NCI-H2081 (cell line): ENCODE measurements around the gene MRPL28.
"Not testable (repeated sequence)": the region's sequence is repeated elsewhere in the genome, so short reads cannot be mapped to it uniquely, and the experiment has no call there.

ENCODE experiments used
- DNase-seq, 2 experiments: peaks; one replicate each; lab custom pipeline; 2025; lab: John Stamatoyannopoulos, UW

MRPL28 gene

GRCh38 chr16:359871-360697 is 10.3 kb downstream of the MRPL28 start:
- no peak for DNase-seq

DNA sequence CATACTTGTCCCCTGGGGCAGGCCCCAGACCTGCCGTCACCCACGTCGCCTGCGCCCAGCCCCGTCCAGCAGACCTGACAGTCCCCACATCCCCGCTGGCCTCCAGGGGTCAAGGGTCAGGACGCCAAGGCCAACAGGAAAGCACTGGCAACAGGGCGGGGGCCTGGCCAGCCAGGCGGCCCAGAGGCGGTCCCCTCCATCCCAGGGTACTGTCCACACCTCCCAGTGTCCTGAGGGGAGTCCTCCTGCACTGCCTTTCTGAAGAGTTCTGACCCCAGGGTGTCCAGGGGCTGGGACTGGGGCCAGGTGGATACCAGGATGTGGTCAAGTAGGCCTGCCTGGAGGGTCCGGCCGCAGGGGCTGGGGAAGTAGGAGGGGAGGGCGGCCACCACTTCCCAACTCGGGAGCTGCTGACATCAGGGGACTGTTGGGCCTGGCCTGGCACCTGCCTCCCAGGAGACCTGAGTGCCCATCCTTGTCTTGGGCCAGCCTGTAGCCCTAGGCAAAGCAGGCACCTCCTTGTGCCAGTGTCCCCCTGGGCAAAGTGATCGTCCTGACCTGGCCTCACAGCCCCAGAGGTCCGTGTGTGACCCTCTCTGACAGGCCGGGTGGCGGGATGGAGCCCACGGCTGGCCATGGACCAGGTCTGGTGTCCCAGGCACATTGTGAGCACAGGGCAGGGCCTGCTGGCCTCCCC is 11.1 kb downstream of the MRPL28 start:
- DNase-seq: no peak

DNA sequence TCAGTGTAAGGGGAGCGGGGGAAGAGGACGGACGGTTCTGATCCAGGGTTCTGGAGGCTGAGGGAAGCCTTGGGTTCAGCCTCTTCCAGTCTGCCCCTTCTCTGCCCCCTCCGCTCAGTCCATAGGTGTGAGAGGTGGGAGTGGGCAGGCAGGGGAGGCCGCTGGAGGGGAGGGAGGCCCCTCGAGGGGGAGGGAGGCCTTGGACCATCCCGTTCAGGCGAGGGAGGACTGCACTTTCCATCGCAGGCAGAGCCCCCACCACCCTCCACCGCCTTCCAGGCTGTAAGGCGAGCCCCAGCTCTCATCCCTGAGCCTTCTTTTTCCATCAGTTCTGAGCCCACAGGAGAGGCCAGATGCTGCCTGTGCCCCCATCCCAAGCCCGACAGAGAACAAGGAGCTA is 13.6 kb downstream of the MRPL28 start:
- no peak for DNase-seq

- DNase-seq: no peak
Measured at GRCh38 chr16:354971-355461, 15.3 kb downstream of the MRPL28 start.

GRCh38 chr16:354291-354881 is 16.0 kb downstream of the MRPL28 start:
- DNase-seq: no peak

GRCh38 chr16:353404-354290 is 16.7 kb downstream of the MRPL28 start:
- no peak for DNase-seq

- DNase-seq: peak; percentile 95 to 99
Measured at GRCh38 chr16:352547-353403, 17.6 kb downstream of the MRPL28 start, which contains the start of gene AXIN1. Gene AXIN1, minus strand, starts transcription at chr16:352723. Its CDS starts 5,698 bp downstream, at chr16:347025.

DNA sequence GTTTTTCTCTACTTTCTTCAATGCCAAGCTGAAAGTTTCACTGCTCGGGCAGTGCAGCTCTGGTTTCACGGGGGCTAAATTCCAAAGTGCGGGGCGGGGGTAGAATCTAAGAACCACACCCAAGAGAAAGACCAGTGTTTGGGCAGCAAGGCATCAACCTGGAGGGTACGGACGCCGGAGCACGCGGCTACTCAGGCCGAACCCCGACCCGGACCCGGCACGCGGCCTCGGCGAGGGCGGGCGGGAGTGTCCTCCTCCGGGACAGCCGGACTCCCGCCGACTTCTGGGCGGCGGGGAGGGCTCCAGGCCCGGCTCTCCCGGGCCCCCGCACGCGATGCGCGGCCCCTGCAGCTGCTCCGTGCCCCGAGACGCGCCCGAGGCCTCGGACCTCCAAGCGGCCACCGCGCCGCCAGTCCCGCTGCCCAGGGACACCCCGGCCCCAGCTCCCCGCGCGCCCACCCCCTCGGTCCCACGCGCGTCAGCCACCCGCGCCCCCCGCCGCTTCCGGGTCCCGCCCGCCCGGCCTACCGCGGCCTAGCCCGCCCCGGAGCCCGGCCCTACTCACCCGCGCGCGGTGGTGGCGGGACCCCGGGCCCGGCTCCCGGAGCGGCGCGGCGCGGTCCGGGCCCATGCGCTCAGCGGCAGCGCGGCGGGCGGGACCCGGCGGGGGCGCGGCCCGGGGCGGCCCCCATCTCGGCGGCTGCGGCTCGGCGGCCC is 18.4 kb downstream of the MRPL28 start:
- DNase-seq: no peak

DNA sequence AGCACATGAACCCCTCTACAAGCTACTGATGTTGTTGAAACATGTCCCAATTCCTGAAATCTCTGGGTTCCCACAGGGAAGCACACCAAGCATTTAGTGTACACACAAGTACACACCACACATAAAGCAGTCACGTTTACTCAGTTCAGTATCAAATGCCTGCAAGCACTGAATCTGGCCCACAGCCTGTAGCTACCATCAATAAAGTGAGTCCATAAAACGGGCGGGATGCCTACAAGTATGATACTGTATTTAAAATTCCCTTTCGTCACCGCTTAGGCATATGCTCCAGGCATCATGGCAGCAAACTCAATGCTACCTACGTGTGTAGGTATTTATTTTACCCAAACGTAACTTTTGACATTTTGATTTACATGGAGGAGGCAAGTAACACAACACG is 20.1 kb downstream of the MRPL28 start:
- no peak for DNase-seq

DNA sequence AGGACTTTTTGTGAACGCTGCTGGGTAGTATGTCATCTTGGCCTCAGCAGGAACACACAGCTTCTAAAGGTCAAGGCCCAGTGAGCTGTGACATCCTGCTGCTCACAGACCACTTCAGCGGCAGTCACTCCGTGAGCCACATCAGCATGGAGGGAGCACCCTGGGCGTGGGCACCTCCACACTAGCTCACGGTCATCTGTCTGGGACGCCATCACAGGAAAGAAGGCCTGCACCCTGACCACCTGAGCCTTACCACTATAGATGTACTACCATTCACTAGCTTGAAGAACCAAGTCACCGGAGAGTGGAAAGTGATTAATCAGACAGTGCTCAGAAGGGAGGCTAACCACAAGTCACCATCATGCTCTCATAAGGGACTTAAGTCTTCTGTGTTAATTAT is 21.1 kb downstream of the MRPL28 start:
- no peak for DNase-seq

DNA sequence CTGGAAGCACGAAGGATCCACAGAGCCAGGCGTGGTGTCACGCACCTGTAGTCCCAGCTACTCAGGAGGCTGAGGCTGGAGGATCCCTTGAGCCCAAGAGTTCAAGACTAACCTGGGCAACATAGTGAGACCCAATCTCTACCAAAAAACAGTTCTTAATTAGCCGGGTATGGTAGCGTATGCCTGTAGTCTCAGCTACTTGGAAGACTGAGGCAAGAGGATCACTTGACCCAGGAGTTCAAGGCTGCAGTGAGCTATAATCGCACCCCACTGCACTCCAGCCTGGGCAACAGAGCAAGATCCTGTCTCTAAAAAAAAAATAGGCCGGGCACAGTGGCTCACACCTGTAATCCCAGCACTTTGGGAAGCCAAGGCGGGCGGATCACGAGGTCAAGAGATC is 21.8 kb downstream of the MRPL28 start:
- not testable (repeated sequence) for DNase-seq

- no peak for DNase-seq
Measured at GRCh38 chr16:347203-347602, 23.1 kb downstream of the MRPL28 start.

GRCh38 chr16:346587-346986 is 23.8 kb downstream of the MRPL28 start:
- no peak for DNase-seq

DNA sequence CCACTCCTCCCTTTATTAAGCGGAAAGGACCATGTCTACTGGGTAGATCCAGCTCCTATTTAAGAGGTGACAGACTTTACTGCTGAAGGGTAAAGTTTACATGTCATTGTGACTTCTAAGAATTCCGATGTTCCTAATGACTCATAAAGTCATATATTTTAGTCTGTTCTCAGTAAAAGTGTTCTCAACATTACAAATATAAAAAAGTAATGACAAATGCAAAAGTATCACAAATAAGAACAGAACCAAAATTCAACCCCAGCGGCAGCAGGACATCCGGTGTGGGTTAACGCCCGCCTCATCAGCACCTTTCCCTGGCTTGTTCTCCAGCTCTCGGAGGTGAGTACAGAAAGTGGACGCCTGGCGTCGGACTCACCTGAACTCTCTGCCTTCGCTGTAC is 24.6 kb downstream of the MRPL28 start:
- DNase-seq: no peak

- DNase-seq: no peak
Measured at GRCh38 chr16:342455-343213, 27.7 kb downstream of the MRPL28 start.

DNA sequence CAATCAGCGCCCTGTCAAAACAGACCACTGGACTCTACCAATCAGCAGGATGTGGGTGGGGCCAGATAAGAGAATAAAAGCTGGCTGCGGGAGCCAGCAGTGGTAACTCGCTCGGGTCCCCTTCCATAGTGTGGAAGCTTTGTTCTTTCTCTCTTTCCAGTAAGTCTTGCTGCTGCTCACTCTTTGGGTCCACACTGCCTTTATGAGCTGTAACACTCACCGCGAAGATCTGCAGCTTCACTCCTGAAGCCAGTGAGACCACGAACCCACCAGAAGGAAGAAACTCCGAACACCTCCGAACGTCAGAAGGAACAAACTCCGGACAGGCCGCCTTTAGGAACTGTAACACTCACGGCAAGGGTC is 28.4 kb downstream of the MRPL28 start:
- not testable (repeated sequence) for DNase-seq

DNA sequence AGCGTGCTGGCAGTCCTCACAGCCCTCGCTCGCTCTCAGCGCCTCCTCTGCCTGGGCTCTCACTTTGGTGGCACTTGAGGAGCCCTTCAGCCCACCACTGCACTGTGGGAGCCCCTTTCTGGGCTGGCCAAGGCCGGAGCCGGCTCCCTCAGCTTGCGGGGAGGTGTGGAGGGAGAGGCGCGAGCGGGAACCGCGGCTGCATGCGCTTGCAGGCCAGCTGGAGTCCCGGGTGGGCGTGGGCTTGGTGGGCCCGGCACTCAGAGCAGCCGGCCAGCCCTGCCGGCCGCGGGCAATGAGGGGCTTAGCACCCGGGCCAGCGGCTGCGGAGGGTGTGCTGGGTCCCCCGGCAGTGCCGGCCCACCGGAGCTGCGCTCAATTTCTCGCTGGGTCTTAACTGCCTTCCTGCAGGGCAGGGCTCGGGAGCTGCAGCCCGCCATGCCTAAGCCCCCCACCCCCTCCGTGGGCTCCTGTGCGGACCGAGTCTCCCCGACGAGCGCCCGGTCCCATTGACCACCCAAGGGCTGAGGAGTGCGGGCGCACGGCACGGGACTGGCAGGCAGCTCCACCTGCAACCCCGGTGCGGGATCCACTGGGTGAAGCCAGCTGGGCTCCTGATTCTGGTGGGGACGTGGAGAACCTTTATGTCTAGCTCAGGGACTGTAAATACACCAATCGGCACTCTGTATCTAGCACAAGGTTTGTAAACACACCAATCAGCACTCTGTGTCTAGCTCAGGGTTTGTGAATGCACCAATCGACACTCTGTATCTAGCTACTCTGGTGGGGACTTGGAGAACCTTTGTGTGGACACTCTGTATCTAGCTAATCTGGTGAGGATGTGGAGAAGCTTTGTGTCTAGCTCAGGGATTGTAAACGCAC is 29.0 kb downstream of the MRPL28 start:
- not testable (repeated sequence) for DNase-seq

DNA sequence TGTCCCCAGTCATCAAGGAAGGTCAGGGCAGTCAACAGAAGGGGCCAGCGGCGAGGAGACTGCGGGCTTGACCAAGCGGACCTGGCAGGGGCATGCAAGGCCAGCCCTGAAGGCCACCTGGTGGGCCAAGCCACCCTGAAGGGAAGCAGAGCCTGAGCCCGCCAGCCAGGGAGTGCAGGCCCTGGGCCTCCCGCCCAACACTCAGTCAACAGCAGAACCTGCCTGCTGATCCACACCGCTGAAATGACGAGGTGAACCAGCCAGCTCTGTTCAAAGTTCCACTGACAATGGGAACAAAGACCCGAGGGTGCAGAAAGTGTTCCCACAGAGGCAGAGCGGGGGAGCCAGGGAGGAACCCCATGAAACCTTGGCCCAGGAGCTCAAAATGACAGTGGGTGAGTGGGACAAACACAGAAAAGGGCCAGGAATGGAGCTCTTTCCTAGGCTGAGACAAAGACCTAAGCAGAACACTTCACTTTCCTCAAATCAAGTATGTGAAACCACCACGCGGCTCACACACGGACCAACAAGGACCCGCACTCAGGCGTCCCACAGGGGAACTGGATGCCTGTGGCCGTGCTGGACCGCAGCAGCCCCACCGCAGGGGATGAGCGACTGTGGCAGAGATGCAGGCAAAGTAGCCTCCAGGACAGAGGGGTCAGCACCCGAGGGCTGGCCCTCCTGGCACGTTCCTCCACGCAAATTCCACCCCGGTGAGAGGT is 29.8 kb downstream of the MRPL28 start:
- DNase-seq: no peak
